Endothelial cell of umbilical vein (primary cell): ENCODE data around the gene PSMA6. TPM values are rescaled to one million over a fixed set of nuclear protein-coding genes. Genes with fewer than 3 reads are reported as not detected.

ENCODE experiments used
- BruUV-seq: library from RNA; stranded (reverse); fragments of 400-500 nt; replicated peaks from 2 replicates; lab custom pipeline; 2021; lab: Mats Ljungman, UMichigan
- CTCF ChIA-PET: fragments of 300-600, 350-600 bp; sonication (Branson Sonifier 250); formaldehyde crosslinking; loops from one replicate; lab custom pipeline; 2021; ENCODE audit warnings: antibody characterized with exemption, inconsistent platforms; lab: Charles Lee
- POLR2A ChIA-PET: fragments of 300-600, 350-600 bp; sonication (Branson Sonifier 250); formaldehyde crosslinking; loops from one replicate; lab custom pipeline; 2021; ENCODE audit warnings: antibody characterized with exemption, inconsistent platforms; lab: Charles Lee
- DNase-seq: peaks from one replicate; pipeline ENCODE4 v3.0.0-alpha.2; 2011; ENCODE audit warnings: low read depth, low spot score
- FAIRE-seq: peaks from 2 replicates; lab custom pipeline; 2011; peaks lifted over from hg19 to GRCh38; lab: Jason Lieb, UNC
- H2AFZ ChIP-seq: 2 replicates; pipeline ENCODE4 v1.6.0; 2012; ENCODE audit warnings: low read depth, low read length, control low read depth, inconsistent platforms
- H3K27ac ChIP-seq: 2 replicates; pipeline ENCODE4 v1.5.1; 2011; ENCODE audit warnings: low read depth, mild to moderate bottlenecking, control low read depth, low read length, moderate library complexity; ENCODE audit not compliant: insufficient read depth
- H3K27me3 ChIP-seq, 2 experiments: 2 replicates each; pipeline versions ENCODE4 v1.6.0 to v1.6.1; 2011; ENCODE audit warnings: low read length in 2 of 2, mixed read lengths in 1 of 2; ENCODE audit not compliant: control insufficient read depth in 2 of 2, insufficient read depth in 2 of 2
- H3K36me3 ChIP-seq, 2 experiments: 2 replicates in 1 of 2; 3 replicates in 1 of 2; pipeline ENCODE4 v1.5.1; 2011; ENCODE audit warnings: low read length in 2 of 2, mild to moderate bottlenecking in 1 of 2, moderate library complexity in 1 of 2; ENCODE audit not compliant: control insufficient read depth in 2 of 2, insufficient read depth in 2 of 2; ENCODE audit errors: extremely low read depth in 1 of 2
- H3K4me1 ChIP-seq: 3 replicates; pipeline ENCODE4 v1.5.1; 2011; ENCODE audit warnings: mild to moderate bottlenecking, low read length; ENCODE audit not compliant: control insufficient read depth, insufficient read depth; ENCODE audit errors: extremely low read depth
- H3K4me2 ChIP-seq: 2 replicates; pipeline ENCODE4 v1.6.1; 2011; ENCODE audit warnings: low read length, control low read depth, mixed read lengths; ENCODE audit not compliant: insufficient read depth
- H3K4me3 ChIP-seq, 3 experiments: fragments of 200-600 bp in 1 of 3; sonication (generic), shearing (Covaris generic) in 1 of 3; replicated peaks in 1 of 3; 2 replicates each; pipeline ENCODE4 v1.5.1; 2011 to 2016; ENCODE audit warnings: control low read depth in 3 of 3, low read length in 3 of 3, mild to moderate bottlenecking in 2 of 3, inconsistent platforms in 1 of 3, low read depth in 1 of 3, moderate library complexity in 1 of 3; ENCODE audit not compliant: insufficient read depth in 1 of 3
- H3K79me2 ChIP-seq: 2 replicates; pipeline ENCODE4 v1.6.0; 2012; ENCODE audit warnings: low read length, inconsistent platforms; ENCODE audit not compliant: control insufficient read depth, insufficient read depth
- H3K9ac ChIP-seq: replicated peaks from 2 replicates; pipeline ENCODE3; 2011; ENCODE audit warnings: low read length, control low read depth; ENCODE audit not compliant: insufficient read depth; ENCODE audit errors: extremely low read depth
- H3K9me1 ChIP-seq: replicated peaks from 3 replicates; pipeline ENCODE4 v1.6.0; 2011; ENCODE audit warnings: mild to moderate bottlenecking, low read length; ENCODE audit not compliant: control insufficient read depth, insufficient read depth; ENCODE audit errors: extremely low read depth
- H3K9me3 ChIP-seq: replicated peaks from 2 replicates; pipeline ENCODE4 v1.5.1; 2012; ENCODE audit warnings: low read length, inconsistent platforms; ENCODE audit not compliant: control insufficient read depth, insufficient read depth
- H4K20me1 ChIP-seq: replicated peaks from 2 replicates; pipeline ENCODE3; 2011; ENCODE audit warnings: mild to moderate bottlenecking, low read length; ENCODE audit not compliant: control insufficient read depth, insufficient read depth; ENCODE audit errors: extremely low read depth
- CTCF ChIP-seq, 2 donors: IDR thresholded peaks; 1 replicate in 1 of 2; 2 replicates in 1 of 2; pipeline ENCODE4 v1.5.1; 2011; ENCODE audit warnings: low read length in 2 of 2, mild to moderate bottlenecking in 2 of 2, moderate library complexity in 2 of 2, control low read depth in 1 of 2, inconsistent platforms in 1 of 2, low read depth in 1 of 2; ENCODE audit not compliant: insufficient read depth in 1 of 2; ENCODE audit errors: extremely low read depth in 1 of 2
- EZH2 ChIP-seq: IDR thresholded peaks from 2 replicates; pipeline ENCODE4 v1.6.1; 2012; ENCODE audit warnings: borderline replicate concordance, low read depth, mild to moderate bottlenecking, moderate library complexity, low read length, inconsistent platforms; ENCODE audit not compliant: severe bottlenecking
- GATA2 ChIP-seq: IDR thresholded peaks from 2 replicates; pipeline ENCODE4 v1.7.0; 2011; ENCODE audit warnings: low read depth, mild to moderate bottlenecking, moderate library complexity, mixed read lengths, low read length; ENCODE audit not compliant: insufficient read length, insufficient read depth
- MYC ChIP-seq: IDR thresholded peaks from one replicate; pipeline ENCODE4 v1.6.1; 2011; ENCODE audit warnings: mild to moderate bottlenecking, low read depth, low read length
- POLR2A ChIP-seq: IDR thresholded peaks from 2 replicates; pipeline ENCODE4 v1.6.1; 2012; ENCODE audit warnings: low read depth, mild to moderate bottlenecking, control low read depth, low read length
- POLR2AphosphoS5 ChIP-seq: IDR thresholded peaks from 2 replicates; pipeline ENCODE4 v1.6.1; 2012; ENCODE audit warnings: low read depth, mild to moderate bottlenecking, control low read depth, low read length, moderate library complexity; ENCODE audit not compliant: insufficient read depth
- dilution Hi-C: fragments of 300-500 bp; cut with MboI; formaldehyde crosslinking; loops from one replicate; pipeline ENCODE4 v1.15.0; 2019; ENCODE audit warnings: low sequenced_read_pairs; ENCODE audit not compliant: extremely low pct_ligation_motif_present
- intact Hi-C: fragments of 100-400 bp; cut with micrococcal nuclease; formaldehyde crosslinking; loops from one replicate; pipeline ENCODE4 v1.10.0; 2022
- polyA plus RNA-seq, 4 experiments: library from polyadenylated mRNA; depleted of rRNA in 3 of 4; stranded (reverse) in 3 of 4; unstranded in 1 of 4; fragments of >200 nt; gene quantifications; 2 replicates each; pipeline versions ENCODE4 v1.2.1 to v1.2.3, GENCODE V29; 2011 to 2012; ENCODE audit warnings: missing spikeins in 1 of 4
- total RNA-seq: library from RNA; stranded (reverse); gene quantifications from 2 replicates; pipeline ENCODE4 v1.2.3, GENCODE V29; 2021
- TF ChIP-seq, protein P1 (sequence below): IDR thresholded peaks from 2 replicates; pipeline ENCODE4 v1.6.1; 2011; ENCODE audit not compliant: insufficient read depth, insufficient read length

The PSMA6 gene
- total and polyA plus RNA-seq, 2 donors (not counting 3 experiments of a cell fraction or from before 2014, with no cell fraction given) = 170 to 197 TPM

- TF ChIP-seq POLR2A (no peak), POLR2AphosphoS5 (no peak)
- DNase-seq (no peak), FAIRE-seq (no peak)
- ChIA-PET POLR2A (no interaction called here), CTCF (interaction anchor here (1.7 kb wide), 1 partner anchor 13 kb away, joined by 6 read pairs; no protein-coding TSS in a partner anchor)
- H3K9me3 ChIP-seq = no peaks in the 10 kb centered on the region
- no peaks in the 10 kb centered on the region for H3K36me3 ChIP-seq
- H3K79me2 ChIP-seq = no peaks in the 10 kb centered on the region
- BruUV-seq = no TSS peak
- dilution Hi-C loops = no loop called here
- H3K27ac ChIP-seq = no peak overlapping the region
- H3K27me3 ChIP-seq = no peaks in the 10 kb centered on the region
- H3K4me2 ChIP-seq = no peak overlapping the region
- no peaks in the 10 kb centered on the region for H4K20me1 ChIP-seq
- no peak overlapping the region for H2AFZ ChIP-seq
- intact Hi-C loops = no loop called here
- no peak overlapping the region for H3K4me3 ChIP-seq
- no peak overlapping the region for H3K9ac ChIP-seq
- no peaks in the 10 kb centered on the region for H3K9me1 ChIP-seq
- no peaks in the 10 kb centered on the region for H3K4me1 ChIP-seq
Observed at GRCh38 chr14:35242599-35243311, 49.4 kb upstream of the PSMA6 start.

DNA sequence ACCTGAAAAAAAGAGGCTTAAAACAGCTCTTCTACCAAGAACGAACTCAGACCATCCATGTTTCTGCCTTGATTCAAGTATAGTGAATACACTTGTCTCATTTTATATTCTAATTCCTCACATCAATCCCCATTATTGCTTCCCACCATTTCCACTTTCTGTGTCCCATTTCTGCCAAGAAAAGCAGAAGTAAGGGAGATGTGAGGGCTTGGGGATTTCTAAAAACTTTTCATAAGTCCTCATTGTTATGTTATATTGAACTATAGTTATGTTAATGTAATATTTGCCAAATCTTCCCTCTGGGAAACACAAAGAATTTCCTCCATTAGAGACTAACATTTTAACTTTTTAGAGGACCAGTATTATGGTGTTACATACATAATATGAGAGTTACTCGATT is 48.2 kb upstream of the PSMA6 start:
- no peaks in the 10 kb centered on the region for H3K9me3 ChIP-seq
- FAIRE-seq (no peak), DNase-seq (no peak)
- TF ChIP-seq, protein P1, sequence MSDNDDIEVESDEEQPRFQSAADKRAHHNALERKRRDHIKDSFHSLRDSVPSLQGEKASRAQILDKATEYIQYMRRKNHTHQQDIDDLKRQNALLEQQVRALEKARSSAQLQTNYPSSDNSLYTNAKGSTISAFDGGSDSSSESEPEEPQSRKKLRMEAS = no peak
- TF ChIP-seq CTCF (IDR thresholded peaks at IDR 0.05; ENCODE audit: extremely low read depth in 1 of 2, insufficient read depth in 1 of 2, low read depth in 1 of 2, low read length in 2 of 2) = no peak
- no peak for TF ChIP-seq EZH2
- no peak for TF ChIP-seq MYC
- no peak for TF ChIP-seq GATA2
- H3K4me1 ChIP-seq = no peaks in the 10 kb centered on the region
- H2AFZ ChIP-seq = no peak overlapping the region
- no peaks in the 10 kb centered on the region for H3K27me3 ChIP-seq
- no peaks in the 10 kb centered on the region for H3K9me1 ChIP-seq
- H3K4me3 ChIP-seq = no peak overlapping the region
- H3K27ac ChIP-seq = no peak overlapping the region
- dilution Hi-C loops (no loop called here), intact Hi-C loops (no loop called here)
- no TSS peak for BruUV-seq
- H3K9ac ChIP-seq = no peak overlapping the region
- H3K79me2 ChIP-seq = no peaks in the 10 kb centered on the region
- no peaks in the 10 kb centered on the region for H4K20me1 ChIP-seq
- ChIA-PET POLR2A (no interaction called here), CTCF (interaction anchor here (1.7 kb wide), 1 partner anchor 15 kb away, joined by 6 read pairs; no protein-coding TSS in a partner anchor)
- no peaks in the 10 kb centered on the region for H3K36me3 ChIP-seq
- H3K4me2 ChIP-seq = no peak overlapping the region
